Heart right ventricle (tissue), 16 donors: ENCODE data around the gene DTNBP1. TPM values are rescaled to one million over a fixed set of nuclear protein-coding genes. Genes with fewer than 3 reads are reported as not detected.
A peak's percentile ranks its signal among the peaks of the same experiment; 100 is the strongest.
"Not testable (repeated sequence)": the region's sequence is repeated elsewhere in the genome, so short reads cannot be mapped to it uniquely, and the experiment has no call there.

Experiments
- ATAC-seq, 8 donors: fragments of 200-7000 bp; cut with Tn5 transposase; one replicate each; pipeline ENCODE4 v1.9.1; 2020; ENCODE audit warnings: mild to moderate bottlenecking in 8 of 8, moderate library complexity in 8 of 8, moderate number of reproducible peaks in 1 of 8
- DNase-seq, 2 donors: peaks; one replicate each; pipeline ENCODE4 v3.0.0-alpha.2; 2020
- H3K27ac ChIP-seq, 10 donors: fragments of 200-600 bp; sonication (generic) in 2 of 10; one replicate each; pipeline versions ENCODE4 v1.5.0 to v1.8.0; 2020 to 2022; ENCODE audit warnings: mild to moderate bottlenecking in 3 of 10
- H3K27me3 ChIP-seq, 7 donors: fragments of 200-600 bp; one replicate each; pipeline ENCODE4 v1.8.0; 2021 to 2022; ENCODE audit warnings: mild to moderate bottlenecking in 2 of 7
- H3K36me3 ChIP-seq, 9 donors: fragments of 200-600 bp; sonication (generic) in 1 of 9; one replicate each; pipeline versions ENCODE4 v1.5.0 to v1.8.0; 2020 to 2022; ENCODE audit warnings: mild to moderate bottlenecking in 2 of 9
- H3K4me1 ChIP-seq, 9 donors: fragments of 200-600 bp; sonication (generic) in 1 of 9; one replicate each; pipeline versions ENCODE4 v1.5.0 to v1.8.0; 2020 to 2022; ENCODE audit warnings: mild to moderate bottlenecking in 4 of 9
- H3K4me3 ChIP-seq, 10 donors: fragments of 200-600 bp; sonication (generic) in 2 of 10; one replicate each; pipeline versions ENCODE4 v1.5.0 to v1.8.0; 2020 to 2022; ENCODE audit warnings: mild to moderate bottlenecking in 7 of 10, moderate library complexity in 2 of 10
- H3K9me3 ChIP-seq, 11 donors: fragments of 200-600 bp in 10 of 11; sonication (generic) in 2 of 11; one replicate each; pipeline versions ENCODE4 v1.5.0 to v1.8.0; 2013 to 2022; ENCODE audit warnings: mild to moderate bottlenecking in 2 of 11, control low read depth in 1 of 11, moderate library complexity in 1 of 11
- CTCF ChIP-seq, 9 donors: fragments of 200-600 bp; sonication (generic) in 2 of 9; IDR thresholded peaks; one replicate each; pipeline versions ENCODE4 v1.5.0 to v1.8.0; 2021 to 2022; ENCODE audit warnings: antibody characterized with exemption in 9 of 9, mild to moderate bottlenecking in 5 of 9, moderate library complexity in 1 of 9
- WGBS, 2 donors: extraction: QIAGEN DNeasy Blood & Tissue Kit; methylation state at CpG; one replicate each; pipeline ENCODE4 v1.1.7; 2013; ENCODE audit warnings: inconsistent platforms in 1 of 2; 5-methylcytosine and 5-hydroxymethylcytosine counted together
- intact Hi-C, 10 donors: fragments of 100-400 bp; cut with DNase I; formaldehyde crosslinking; loops; one replicate each; pipeline versions ENCODE4 v1.11.1 to v1.14.2; 2022
- polyA plus RNA-seq, 2 donors: library from polyadenylated mRNA; stranded (reverse); fragments of 200-250 nt; gene quantifications; one replicate each; pipeline ENCODE4 v1.2.3, GENCODE V29; 2013
- total RNA-seq, 10 donors: library from RNA; stranded (reverse); fragmentation: NEBNext Ultra II Directional in 3 of 10; extraction: Animal tissue kit (Norgen Biotek cat#: 25700) in 3 of 10; gene quantifications; one replicate each; pipeline versions ENCODE4 v1.2.1 to v1.2.4, GENCODE V29; 2021 to 2023
- donor health status: Arrhythmogenic right ventricular cardiomyopathy.
- donor health status: ischemic (EF 13 %, LVEDD 7.1; RV severe dilation, severe dysfunction).
- donor health status: healthy with polysubstance abuse.
- donor health status: DM: no; HTN: yes; CAD: no.
- donor health status: DM: no; HTN: no; CAD: no.
- donor health status: ischemic (EF 25% LVEDD 6.9; RV normal size, moderate dysfunction).
- donor health status: ischemic (EF 25% LVEDD 5.7; RV mildly dilated, moderate dysfunction).
- donor health status: healthy.
- donor health status: DM: yes; HTN: yes; CAD: no.
- donor health status: Ischemic cardiomyopathy.
- donor health status: ischemic (EF 35%, LVEDD 5.7; RV mildly dilated, moderate dysfunction).
- donor health status: nonischemic (EF 11% LVEDD 7.7; RV severe dilation, severe dysfunction).
- donor health status: DM: yes; HTN: yes; CAD: no.
- donor health status: PGD.
- donor health status: ischemic (EF 29% LVEDD 5.4; RV normal size, mild dysfunction).
- donor health status: nonischemic (EF 23%, LVEDD 6.1; RV moderate dilation, normal function).

DTNBP1 gene
- total and polyA plus RNA-seq, 12 donors: 5.0 to 27.5 (median 18.4) TPM

GRCh38 chr6:15653581-15653980, 9.2 kb downstream of the DTNBP1 start:
- Histone ChIP-seq H3K36me3 (peaks cover 0 to 37% (median 0%) of the 10 kb centered on the region in 9 donors), H3K4me3 (no peak overlapping the region), H3K27ac (no peak overlapping the region), H3K27me3 (no peaks in the 10 kb centered on the region), H3K4me1 (peaks cover 0 to 22% (median 8%) of the 10 kb centered on the region in 9 donors), H3K9me3 (peaks cover 0 to 7% (median 0%) of the 10 kb centered on the region in 11 donors)
- DNase-seq: no peak
- no peak for TF ChIP-seq CTCF (IDR thresholded peaks at IDR 0.05)
- ATAC-seq: peak in 2 of 8 donors; percentile 20 to 39
- intact Hi-C loops: no loop called here

GRCh38 chr6:15650004-15650559, 12.7 kb downstream of the DTNBP1 start:
- WGBS, 2 donors: 92 to 97% methylated on average over 7 of the region's 7 CpGs
- ATAC-seq, H3K27me3 ChIP-seq: not testable (repeated sequence)

GRCh38 chr6:15644904-15645303, 17.9 kb downstream of the DTNBP1 start:
- no peak for DNase-seq
- Histone ChIP-seq H3K9me3 (peaks cover 0 to 55% (median 21%) of the 10 kb centered on the region in 11 donors), H3K36me3 (peaks cover 0 to 38% (median 0%) of the 10 kb centered on the region in 9 donors), H3K27me3 (no peaks in the 10 kb centered on the region), H3K4me1 (no peaks in the 10 kb centered on the region), H3K27ac (no peak overlapping the region), H3K4me3 (no peak overlapping the region)
- no peak for TF ChIP-seq CTCF (IDR thresholded peaks at IDR 0.05)
- intact Hi-C loops: no loop called here
- no peak for ATAC-seq
- WGBS, 2 donors: 98 to 100% methylated on average over 1 of the region's 1 CpG

More at GRCh38 chr6:15650004-15650559, 12.7 kb downstream of the DTNBP1 start:
- Histone ChIP-seq H3K9me3 (peaks cover 0 to 29% (median 2%) of the 10 kb centered on the region in 11 donors), H3K36me3 (peaks cover 0 to 57% (median 0%) of the 10 kb centered on the region in 9 donors), H3K4me1 (peaks cover 0 to 13% (median 8%) of the 10 kb centered on the region in 9 donors)
- H3K27ac ChIP-seq, intact Hi-C loops, H3K4me3 ChIP-seq, DNase-seq: not testable (repeated sequence)

- WGBS, 2 donors: 85 to 91% methylated on average over 2 of the region's 2 CpGs
- Histone ChIP-seq H3K27me3 (no peaks in the 10 kb centered on the region), H3K4me1 (no peaks in the 10 kb centered on the region), H3K36me3 (peaks cover 0 to 37% (median 0%) of the 10 kb centered on the region in 9 donors), H3K9me3 (peaks cover 0 to 53% (median 25%) of the 10 kb centered on the region in 11 donors), H3K27ac (no peak overlapping the region), H3K4me3 (no peak overlapping the region)
- no peak for DNase-seq
- ATAC-seq: no peak
- intact Hi-C loops: no loop called here
- TF ChIP-seq CTCF (IDR thresholded peaks at IDR 0.05): no peak
Observed at GRCh38 chr6:15643542-15643941, 19.3 kb downstream of the DTNBP1 start.

- TF ChIP-seq CTCF (IDR thresholded peaks at IDR 0.05): peak in 1 of 9 donors; percentile 17
Observed at GRCh38 chr6:15642276-15642675, 20.6 kb downstream of the DTNBP1 start.

More at GRCh38 chr6:15642276-15642675, 20.6 kb downstream of the DTNBP1 start:
- Histone ChIP-seq H3K4me3 (no peak overlapping the region), H3K9me3 (peaks cover 0 to 46% (median 19%) of the 10 kb centered on the region in 11 donors), H3K36me3 (peaks cover 0 to 37% (median 0%) of the 10 kb centered on the region in 9 donors), H3K27ac (no peak overlapping the region), H3K4me1 (no peaks in the 10 kb centered on the region), H3K27me3 (no peaks in the 10 kb centered on the region)
- ATAC-seq (no peak), DNase-seq (no peak)
- intact Hi-C loops: no loop called here
- 74 to 81% methylated on average over 4 of the region's 4 CpGs for WGBS, 2 donors
